H1 (cell line): Measurements from ENCODE around the gene ATXN2. TPM values are rescaled to one million over a fixed set of nuclear protein-coding genes. Genes with fewer than 3 reads are reported as not detected.
A peak's percentile ranks its signal among the peaks of the same experiment; 100 is the strongest.

Source experiments
- CTCF ChIA-PET: fragments of 300-600 bp; sonication (Branson Sonifier 250); formaldehyde crosslinking; loops from one replicate; lab custom pipeline; 2021; ENCODE audit not compliant: partially characterized antibody; lab: Charles Lee
- POLR2A ChIA-PET: fragments of 300-600 bp; sonication (Branson Sonifier 250); formaldehyde crosslinking; loops from one replicate; lab custom pipeline; 2021; ENCODE audit warnings: inconsistent platforms; ENCODE audit not compliant: partially characterized antibody; lab: Charles Lee
- DNase-seq, 2 experiments: peaks; one replicate each; pipeline versions ENCODE4 v3.0.0 to v3.0.0-alpha.2; 2010 to 2022; ENCODE audit warnings: low spot score in 2 of 2, low read depth in 1 of 2, mixed read lengths in 1 of 2
- FAIRE-seq: peaks from 2 replicates; lab custom pipeline; 2011; peaks lifted over from hg19 to GRCh38; lab: Jason Lieb, UNC
- H2AFZ ChIP-seq: 2 replicates; pipeline ENCODE4 v1.8.1; 2012; ENCODE audit warnings: low read length, inconsistent platforms
- H2AK5ac ChIP-seq: 2 replicates; pipeline ENCODE4 v1.6.1; 2013; ENCODE audit warnings: low read depth, low read length
- H2BK120ac ChIP-seq: replicated peaks from 2 replicates; pipeline ENCODE3; 2013; ENCODE audit warnings: low read depth, low read length, inconsistent platforms
- H2BK12ac ChIP-seq: 2 replicates; pipeline ENCODE4 v1.6.1; 2013; ENCODE audit warnings: low read depth, low read length
- H2BK15ac ChIP-seq: 2 replicates; pipeline ENCODE4 v1.6.1; 2013; ENCODE audit warnings: low read length
- H2BK20ac ChIP-seq: 2 replicates; pipeline ENCODE4 v1.6.1; 2013; ENCODE audit warnings: low read length
- H2BK5ac ChIP-seq: 2 replicates; pipeline ENCODE4 v1.6.1; 2013; ENCODE audit warnings: low read depth, low read length
- H3K14ac ChIP-seq: 2 replicates; pipeline ENCODE4 v1.6.1; 2013; ENCODE audit warnings: inconsistent platforms; ENCODE audit not compliant: insufficient read length
- H3K18ac ChIP-seq: 2 replicates; pipeline ENCODE4 v1.6.1; 2013; ENCODE audit warnings: low read length; ENCODE audit errors: extremely low read depth
- H3K23ac ChIP-seq: 2 replicates; pipeline ENCODE4 v1.6.1; 2013; ENCODE audit warnings: inconsistent platforms; ENCODE audit not compliant: insufficient read length
- H3K23me2 ChIP-seq: 2 replicates; pipeline ENCODE4 v1.6.1; 2013; ENCODE audit warnings: low read depth, low read length
- H3K27ac ChIP-seq: 2 replicates; pipeline ENCODE4 v1.6.1; 2011; ENCODE audit warnings: low read depth, low read length, inconsistent platforms
- H3K27me3 ChIP-seq, 4 experiments: replicated peaks in 1 of 4; 1 replicate in 1 of 4; 2 replicates in 3 of 4; pipeline versions ENCODE4 v1.6.1 to v1.8.1; 2011 to 2013; ENCODE audit warnings: low read length in 3 of 4, mild to moderate bottlenecking in 3 of 4, inconsistent platforms in 2 of 4, mixed read lengths in 2 of 4, moderate library complexity in 1 of 4; ENCODE audit not compliant: control insufficient read depth in 3 of 4, insufficient read depth in 3 of 4; ENCODE audit errors: extremely low read depth in 1 of 4
- H3K36me3 ChIP-seq, 4 experiments: 2 replicates each; pipeline versions ENCODE4 v1.6.1 to v1.8.1; 2011 to 2013; ENCODE audit warnings: mild to moderate bottlenecking in 4 of 4, low read length in 3 of 4, moderate library complexity in 2 of 4, control low read depth in 1 of 4, inconsistent platforms in 1 of 4; ENCODE audit not compliant: insufficient read depth in 4 of 4, control insufficient read depth in 2 of 4
- H3K4ac ChIP-seq: replicated peaks from 2 replicates; pipeline ENCODE3; 2013; ENCODE audit warnings: low read length, low read depth, mixed read lengths, inconsistent platforms; ENCODE audit not compliant: insufficient read length
- H3K4me1 ChIP-seq, 4 experiments: replicated peaks in 1 of 4; 1 replicate in 1 of 4; 2 replicates in 3 of 4; pipeline versions ENCODE4 v1.6.1 to v1.8.1; 2011 to 2013; ENCODE audit warnings: low read length in 3 of 4, inconsistent platforms in 2 of 4, mixed read lengths in 1 of 4; ENCODE audit not compliant: insufficient read depth in 4 of 4, control insufficient read depth in 3 of 4
- H3K4me2 ChIP-seq, 2 experiments: 2 replicates each; pipeline versions ENCODE4 v1.6.1 to v1.8.1; 2011 to 2013; ENCODE audit warnings: low read depth in 2 of 2, low read length in 2 of 2, control low read depth in 1 of 2, inconsistent platforms in 1 of 2, mild to moderate bottlenecking in 1 of 2; ENCODE audit not compliant: insufficient read depth in 1 of 2
- H3K4me3 ChIP-seq, 4 experiments: fragments of 200-600, 300-600 bp in 1 of 4; sonication (generic), shearing (Covaris generic), sonication (Bioruptor Twin) in 1 of 4; 2 replicates each; pipeline versions ENCODE4 v1.5.1 to v1.8.1; 2011 to 2016; ENCODE audit warnings: low read length in 4 of 4, low read depth in 3 of 4, control low read depth in 2 of 4, inconsistent platforms in 2 of 4, mild to moderate bottlenecking in 2 of 4, mixed read lengths in 1 of 4, moderate library complexity in 1 of 4; ENCODE audit not compliant: insufficient read depth in 2 of 4; ENCODE audit errors: extremely low read depth in 1 of 4
- H3K56ac ChIP-seq: replicated peaks from 2 replicates; pipeline ENCODE3; 2013; ENCODE audit warnings: low read depth, mild to moderate bottlenecking, mixed read lengths, low read length, inconsistent platforms; ENCODE audit not compliant: insufficient read length
- H3K79me1 ChIP-seq: 2 replicates; pipeline ENCODE4 v1.6.1; 2013; ENCODE audit warnings: low read depth, low read length, control low read depth
- H3K79me2 ChIP-seq, 2 experiments: 2 replicates each; pipeline versions ENCODE4 v1.6.1 to v1.8.1; 2012 to 2013; ENCODE audit warnings: low read length in 2 of 2, mild to moderate bottlenecking in 2 of 2, inconsistent platforms in 1 of 2; ENCODE audit not compliant: insufficient read depth in 2 of 2, control insufficient read depth in 1 of 2
- H3K9ac ChIP-seq, 4 experiments: replicated peaks in 1 of 4; 1 replicate in 1 of 4; 2 replicates in 3 of 4; pipeline versions ENCODE4 v1.6.1 to v1.8.1; 2011 to 2013; ENCODE audit warnings: low read depth in 3 of 4, low read length in 3 of 4, control low read depth in 2 of 4, mild to moderate bottlenecking in 2 of 4, moderate library complexity in 2 of 4, inconsistent platforms in 1 of 4; ENCODE audit errors: extremely low read depth in 1 of 4
- H3K9me3 ChIP-seq, 2 experiments: 2 replicates each; pipeline versions ENCODE4 v1.6.1 to v1.8.1; 2012 to 2013; ENCODE audit warnings: mild to moderate bottlenecking in 2 of 2, moderate library complexity in 2 of 2, control low read depth in 1 of 2, inconsistent platforms in 1 of 2, low read depth in 1 of 2, low read length in 1 of 2, mixed read lengths in 1 of 2; ENCODE audit not compliant: insufficient read depth in 2 of 2
- H4K20me1 ChIP-seq, 2 experiments: replicated peaks in 1 of 2; 2 replicates each; pipeline versions ENCODE3 to v1.8.1; 2011 to 2013; ENCODE audit warnings: inconsistent platforms in 2 of 2, low read length in 2 of 2, mild to moderate bottlenecking in 1 of 2; ENCODE audit not compliant: insufficient read depth in 2 of 2, control insufficient read depth in 1 of 2
- H4K5ac ChIP-seq: 2 replicates; pipeline ENCODE4 v1.6.1; 2013; ENCODE audit warnings: low read length, low read depth, mixed read lengths, inconsistent platforms; ENCODE audit not compliant: insufficient read length
- H4K8ac ChIP-seq: 2 replicates; pipeline ENCODE4 v1.8.0; 2013; ENCODE audit warnings: mild to moderate bottlenecking, moderate library complexity, low read length, inconsistent platforms; ENCODE audit not compliant: insufficient read depth; ENCODE audit errors: extremely low read depth
- H4K91ac ChIP-seq: replicated peaks from 2 replicates; pipeline ENCODE3; 2013; ENCODE audit warnings: low read length, mixed read lengths, inconsistent platforms; ENCODE audit not compliant: insufficient read length
- ATF2 ChIP-seq: IDR thresholded peaks from 2 replicates; pipeline ENCODE4 v1.6.1; 2012; ENCODE audit warnings: low read length, inconsistent platforms
- CBX8 ChIP-seq: fragments of 300-800, 300-1000 bp; sonication (generic); IDR thresholded peaks from 2 replicates; pipeline ENCODE4 v1.7.1; 2016; ENCODE audit warnings: low read depth, low read length, borderline replicate concordance
- CREB1 ChIP-seq: IDR thresholded peaks from 2 replicates; pipeline ENCODE4 v1.6.1; 2012; ENCODE audit warnings: inconsistent platforms
- KDM4A ChIP-seq: IDR thresholded peaks from one replicate; pipeline ENCODE4 v1.7.1; 2012; ENCODE audit warnings: low read depth, mild to moderate bottlenecking, moderate library complexity, low read length, inconsistent platforms; ENCODE audit not compliant: severe bottlenecking
- NRF1 ChIP-seq: IDR thresholded peaks from 2 replicates; pipeline ENCODE4 v1.6.1; 2011; ENCODE audit warnings: mild to moderate bottlenecking, low read depth, low read length, improper control_type of control experiment
- POU5F1 ChIP-seq: IDR thresholded peaks from 2 replicates; pipeline ENCODE4 v1.6.1; 2011; ENCODE audit warnings: low read depth, mild to moderate bottlenecking, low read length, moderate library complexity
- RBBP5 ChIP-seq: IDR thresholded peaks from 2 replicates; pipeline ENCODE4 v1.7.1; 2012; ENCODE audit warnings: low read depth, mild to moderate bottlenecking, inconsistent platforms, low read length, moderate library complexity, borderline replicate concordance
- SIN3A ChIP-seq, 2 experiments: IDR thresholded peaks in 1 of 2; conservative IDR thresholded peaks in 1 of 2; 2 replicates each; pipeline ENCODE4 v1.6.1; 2011 to 2012; ENCODE audit warnings: low read length in 2 of 2, improper control_type of control experiment in 1 of 2, low read depth in 1 of 2, mild to moderate bottlenecking in 1 of 2
- SIX5 ChIP-seq: IDR thresholded peaks from 2 replicates; pipeline ENCODE4 v1.6.1; 2011; ENCODE audit warnings: mild to moderate bottlenecking, low read depth, low read length
- SP1 ChIP-seq: IDR thresholded peaks from 2 replicates; pipeline ENCODE4 v1.6.1; 2011; ENCODE audit warnings: low read depth, low read length
- TAF7 ChIP-seq: optimal IDR thresholded peaks from 2 replicates; pipeline ENCODE3; 2011; ENCODE audit warnings: low read depth, mild to moderate bottlenecking, inconsistent platforms, low read length, moderate library complexity, borderline replicate concordance
- WGBS, 2 experiments: shearing (Covaris generic) in 1 of 2; methylation state at CpG; one replicate each; pipeline versions ENCODE4 v1.1.6 to v1.1.7; 2013 to 2015; ENCODE audit warnings: low lambda C conversion rate in 2 of 2, mixed read lengths in 2 of 2, inconsistent platforms in 1 of 2, low coverage in 1 of 2, missing lambda C conversion rate in 1 of 2; ENCODE audit not compliant: insufficient replicate concordance in 2 of 2, insufficient coverage in 1 of 2, insufficient read length in 1 of 2; ENCODE audit errors: extremely low coverage in 1 of 2, missing lambda C conversion rate in 1 of 2; 5-methylcytosine and 5-hydroxymethylcytosine counted together
- polyA plus RNA-seq, 7 experiments: library from polyadenylated mRNA; depleted of rRNA in 3 of 7; stranded (reverse) in 5 of 7; unstranded in 2 of 7; fragments of >200 nt in 5 of 7; fragments of 200-250 nt in 2 of 7; gene quantifications; 1 replicate in 5 of 7; 2 replicates in 1 of 7; 4 replicates in 1 of 7; pipeline versions ENCODE4 v1.2.1 to v1.2.3, GENCODE V29; 2011 to 2013; ENCODE audit warnings: missing spikeins in 2 of 7, mixed read lengths in 2 of 7
- total RNA-seq: library from RNA; stranded (reverse); fragmentation: NEBNext Ultra II Directional; extraction: Animal tissue kit (Norgen Biotek cat#: 25700); gene quantifications from 2 replicates; pipeline ENCODE4 v1.2.1, GENCODE V29; 2021

The ATXN2 gene
- total and polyA plus RNA-seq, 2 of the 8 experiments (the other 6 are each of a cell fraction or from before 2014, with no cell fraction given) = 46.6 to 80.7 TPM

GRCh38 chr12:111429828-111430432, 169.2 kb downstream of the ATXN2 start:
- POLR2A ChIA-PET = interaction anchor here (0.7 to 3.4 kb wide), 9 partner anchors 9 to 165 kb away, joined by 3 to 23 read pairs (median 3); no protein-coding TSS in a partner anchor
- Histone ChIP-seq H3K9ac (no peak overlapping the region), H4K91ac (peak overlapping the region; percentile 68), H2BK15ac (no peak overlapping the region), H3K36me3 (no peaks in the 10 kb centered on the region), H2BK5ac (peak overlapping the region; percentile 71; the same call in 1 of the 2 replicates), H2BK20ac (no peak overlapping the region), H2AK5ac (0 out of 2 replicates have a peak overlapping the region, but pooled peaks have one; percentile 65), H3K4me2 (no peak overlapping the region), H3K14ac (no peak overlapping the region), H3K23ac (no peak overlapping the region), H2BK12ac (no peak overlapping the region), H2BK120ac (peak overlapping the region; percentile 72), H3K27me3 (no peaks in the 10 kb centered on the region; a peak in 1 of 7 replicates), H3K23me2 (no peaks in the 10 kb centered on the region), H3K79me2 (peaks cover 7 to 76% of the 10 kb centered on the region in 2 experiments), H3K4me3 (no peak overlapping the region), H3K27ac (no peak overlapping the region), H4K20me1 (peaks cover 6 to 7% of the 10 kb centered on the region in 2 experiments), H3K9me3 (no peaks in the 10 kb centered on the region), H3K56ac (no peak overlapping the region), H2AFZ (no peak overlapping the region), H3K79me1 (peaks cover 11% of the 10 kb centered on the region), H4K8ac (peak overlapping the region; percentile 79; the same call in 1 of the 2 replicates), H3K18ac (no peak overlapping the region; the same call in 1 of the 2 replicates), H4K5ac (no peak overlapping the region), H3K4me1 (peaks cover 4 to 28% (median 21%) of the 10 kb centered on the region in 4 experiments), H3K4ac (peak overlapping the region; percentile 46)
- FAIRE-seq (no peak), DNase-seq (no peak)
- CTCF ChIA-PET = interaction anchor here (0.6 to 4.8 kb wide), 10 partner anchors 9 to 308 kb away, joined by 3 to 37 read pairs (median 4); no protein-coding TSS in a partner anchor
- 83% methylated on average over 20 of the region's 21 CpGs; no CpG with 5 or more reads in 1 of the 2 experiments for WGBS, 2 experiments
- TF ChIP-seq SIN3A (conservative IDR thresholded peaks at IDR 0.05 in 1 of 2, IDR thresholded peaks at IDR 0.05 in 1 of 2; ENCODE audit: low read depth in 1 of 2, low read length in 2 of 2) (no peak), TAF7 (no peak), KDM4A (no peak), SP1 (no peak), ATF2 (no peak), POU5F1 (no peak), RBBP5 (no peak), NRF1 (no peak), CREB1 (no peak), CBX8 (no peak), SIX5 (no peak)
